ENCODE data around the gene PARP6. TPM values are rescaled to one million over a fixed set of nuclear protein-coding genes. Genes with fewer than 3 reads are reported as not detected.

Gene PARP6
- total RNA-seq, 2 donors from 2014 or later, result 87.3 to 92.1 TPM

DNA sequence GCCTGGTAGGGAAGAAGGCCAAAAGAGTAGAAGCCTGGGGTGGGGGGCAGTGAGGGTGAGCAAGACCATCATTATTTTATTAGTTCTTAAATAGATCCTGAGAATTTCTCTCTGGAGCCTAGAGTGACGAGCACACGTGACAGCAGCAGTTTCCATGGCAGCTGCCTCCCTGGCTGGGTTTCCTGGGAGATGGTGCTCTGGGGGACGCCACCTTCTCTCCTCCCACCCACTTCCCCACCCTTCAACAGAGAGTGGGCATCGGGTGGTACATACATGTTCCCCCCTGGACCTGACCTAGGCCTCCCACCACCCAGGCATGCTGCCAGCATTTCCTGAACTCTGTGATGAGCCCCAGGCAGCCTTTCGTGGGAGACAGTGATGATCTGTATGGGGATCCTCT, 34.7 kb upstream of the PARP6 start:
- Histone ChIP-seq H3K27ac (ENCODE audit: low read depth, low read length) (no peak overlapping the region), H3K4me1 (ENCODE audit: control insufficient read depth, insufficient read depth, low read length) (no peaks in the 10 kb centered on the region), H3K9ac (ENCODE audit: extremely low read depth, low read length, poor library complexity, severe bottlenecking) (no peak overlapping the region), H3K4me3 (ENCODE audit: low read length) (no peak overlapping the region), H3K9me3 (ENCODE audit: control insufficient read depth, low read length) (no peaks in the 10 kb centered on the region), H3K36me3 (ENCODE audit: control insufficient read depth, insufficient read depth, low read length) (no peaks in the 10 kb centered on the region), H3K27me3 (ENCODE audit: control insufficient read depth, insufficient read depth, low read length, poor library complexity, severe bottlenecking) (peaks cover 75% of the 10 kb centered on the region)
- TF ChIP-seq, protein P1, sequence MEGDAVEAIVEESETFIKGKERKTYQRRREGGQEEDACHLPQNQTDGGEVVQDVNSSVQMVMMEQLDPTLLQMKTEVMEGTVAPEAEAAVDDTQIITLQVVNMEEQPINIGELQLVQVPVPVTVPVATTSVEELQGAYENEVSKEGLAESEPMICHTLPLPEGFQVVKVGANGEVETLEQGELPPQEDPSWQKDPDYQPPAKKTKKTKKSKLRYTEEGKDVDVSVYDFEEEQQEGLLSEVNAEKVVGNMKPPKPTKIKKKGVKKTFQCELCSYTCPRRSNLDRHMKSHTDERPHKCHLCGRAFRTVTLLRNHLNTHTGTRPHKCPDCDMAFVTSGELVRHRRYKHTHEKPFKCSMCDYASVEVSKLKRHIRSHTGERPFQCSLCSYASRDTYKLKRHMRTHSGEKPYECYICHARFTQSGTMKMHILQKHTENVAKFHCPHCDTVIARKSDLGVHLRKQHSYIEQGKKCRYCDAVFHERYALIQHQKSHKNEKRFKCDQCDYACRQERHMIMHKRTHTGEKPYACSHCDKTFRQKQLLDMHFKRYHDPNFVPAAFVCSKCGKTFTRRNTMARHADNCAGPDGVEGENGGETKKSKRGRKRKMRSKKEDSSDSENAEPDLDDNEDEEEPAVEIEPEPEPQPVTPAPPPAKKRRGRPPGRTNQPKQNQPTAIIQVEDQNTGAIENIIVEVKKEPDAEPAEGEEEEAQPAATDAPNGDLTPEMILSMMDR (conservative IDR thresholded peaks at IDR 0.05), result no peak
- H3K9me3 Mint-ChIP-seq, result no peaks in the 10 kb centered on the region
- H3K36me3 Mint-ChIP-seq (ENCODE audit: low read depth), result no peaks in the 10 kb centered on the region
- DNase-seq, result no peak
- peaks cover 48% of the 10 kb centered on the region for H3K27me3 Mint-ChIP-seq (ENCODE audit: insufficient read depth)
- no peak overlapping the region for H3K4me3 Mint-ChIP-seq
- no peaks in the 10 kb centered on the region for H3K4me1 Mint-ChIP-seq
- WGBS, 2 experiments (ENCODE audit: insufficient coverage in 1 of 2, insufficient read length in 1 of 2), result 67 to 76% methylated on average over 1 to 5 of the region's 5 CpGs
- no peak overlapping the region for H3K27ac Mint-ChIP-seq

DNA sequence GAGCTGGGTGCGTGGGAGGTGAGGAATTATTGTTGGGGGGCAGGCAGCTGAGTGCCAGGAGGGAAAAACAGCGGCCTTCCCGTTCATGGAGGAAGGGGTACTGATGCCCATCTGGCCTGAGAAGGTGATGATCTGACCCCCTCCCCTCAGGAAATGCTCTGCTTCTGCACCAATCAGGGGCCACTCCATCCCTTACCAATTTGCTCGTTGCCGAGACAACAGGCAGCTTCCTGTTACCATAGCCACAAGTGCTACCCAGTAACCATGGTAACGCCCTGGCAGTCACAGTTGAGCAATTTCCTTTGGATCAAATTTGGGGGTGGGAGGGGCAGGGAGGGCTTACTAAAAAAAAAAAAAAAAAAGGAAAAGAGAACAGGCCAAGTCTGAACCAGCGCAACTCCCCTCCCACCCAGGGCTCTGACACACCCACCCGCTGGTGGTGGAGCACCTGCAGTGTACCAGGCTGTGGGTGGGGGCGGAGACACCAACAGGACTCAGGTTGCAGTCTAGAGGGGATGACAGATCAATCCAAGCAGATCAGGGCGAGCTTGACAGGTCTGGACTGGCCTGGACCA, 33.9 kb upstream of the PARP6 start:
- Histone ChIP-seq H3K4me3 (ENCODE audit: low read length) (no peak overlapping the region), H3K27ac (ENCODE audit: low read depth, low read length) (no peak overlapping the region), H3K4me1 (ENCODE audit: control insufficient read depth, insufficient read depth, low read length) (no peaks in the 10 kb centered on the region), H3K9me3 (ENCODE audit: control insufficient read depth, low read length) (no peaks in the 10 kb centered on the region), H3K36me3 (ENCODE audit: control insufficient read depth, insufficient read depth, low read length) (no peaks in the 10 kb centered on the region), H3K9ac (ENCODE audit: extremely low read depth, low read length, poor library complexity, severe bottlenecking) (no peak overlapping the region), H3K27me3 (ENCODE audit: control insufficient read depth, insufficient read depth, low read length, poor library complexity, severe bottlenecking) (peaks cover 75% of the 10 kb centered on the region)
- TF ChIP-seq, protein P1 (conservative IDR thresholded peaks at IDR 0.05), result no peak
- no peaks in the 10 kb centered on the region for H3K9me3 Mint-ChIP-seq
- no peak overlapping the region for H3K4me3 Mint-ChIP-seq
- H3K27ac Mint-ChIP-seq, result no peak overlapping the region
- peaks cover 50% of the 10 kb centered on the region for H3K27me3 Mint-ChIP-seq (ENCODE audit: insufficient read depth)
- no peaks in the 10 kb centered on the region for H3K4me1 Mint-ChIP-seq
- H3K36me3 Mint-ChIP-seq (ENCODE audit: low read depth), result no peaks in the 10 kb centered on the region
- WGBS, 2 experiments (ENCODE audit: insufficient coverage in 1 of 2, insufficient read length in 1 of 2), result 63 to 76% methylated on average over 5 to 10 of the region's 10 CpGs
- DNase-seq, result peak; percentile 62

DNA sequence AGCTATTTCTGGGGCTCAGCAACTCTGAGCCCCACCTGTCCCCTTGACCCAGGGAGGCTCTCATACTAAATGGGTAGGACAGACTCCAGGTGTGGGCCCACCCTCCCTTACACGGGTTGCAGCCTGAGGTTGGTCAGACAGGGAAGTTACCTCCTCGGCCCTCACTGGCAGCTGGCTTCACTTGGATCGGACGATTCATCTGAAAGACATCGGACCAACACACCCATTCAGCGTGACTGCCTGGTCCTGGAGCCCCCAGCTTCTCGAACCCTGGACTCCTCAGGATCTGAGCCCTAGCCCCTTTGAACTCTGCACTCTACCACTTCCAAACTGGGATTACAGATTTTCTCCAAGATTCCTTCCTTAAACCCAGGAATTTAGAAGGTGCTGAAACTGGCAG, 32.2 kb upstream of the PARP6 start:
- peaks cover 44% of the 10 kb centered on the region for H3K27me3 Mint-ChIP-seq (ENCODE audit: insufficient read depth)

More for the DNA sequence above, 32.2 kb upstream of the PARP6 start:
- peak; percentile 27 for DNase-seq
- TF ChIP-seq, protein P1 (conservative IDR thresholded peaks at IDR 0.05), result no peak
- Mint-ChIP-seq H3K4me1 (no peaks in the 10 kb centered on the region), H3K9me3 (no peaks in the 10 kb centered on the region), H3K4me3 (no peak overlapping the region), H3K36me3 (ENCODE audit: low read depth) (no peaks in the 10 kb centered on the region), H3K27ac (no peak overlapping the region)
- Histone ChIP-seq H3K4me1 (ENCODE audit: control insufficient read depth, insufficient read depth, low read length) (no peaks in the 10 kb centered on the region), H3K27me3 (ENCODE audit: control insufficient read depth, insufficient read depth, low read length, poor library complexity, severe bottlenecking) (peaks cover 64% of the 10 kb centered on the region), H3K36me3 (ENCODE audit: control insufficient read depth, insufficient read depth, low read length) (no peaks in the 10 kb centered on the region), H3K4me3 (ENCODE audit: low read length) (no peak overlapping the region), H3K9me3 (ENCODE audit: control insufficient read depth, low read length) (no peaks in the 10 kb centered on the region), H3K9ac (ENCODE audit: extremely low read depth, low read length, poor library complexity, severe bottlenecking) (no peak overlapping the region), H3K27ac (ENCODE audit: low read depth, low read length) (no peak overlapping the region)
- 88 to 89% methylated on average over 7 of the region's 7 CpGs for WGBS, 2 experiments (ENCODE audit: insufficient coverage in 1 of 2, insufficient read length in 1 of 2)

All from endodermal cell (in vitro differentiated cells).